CD4-positive, alpha-beta T cell treated with Interleukin-6 at 100 ng/mL for 8 hours (primary cell): ENCODE results near the gene GLG1.
"Not testable (repeated sequence)": the region's sequence is repeated elsewhere in the genome, so short reads cannot be mapped to it uniquely, and the experiment has no call there.

Experiments
- DNase-seq: peaks from one replicate; pipeline ENCODE4 v3.0.0-alpha.2; 2020; ENCODE audit warnings: mixed read lengths, low spot score

The GLG1 gene

DNA sequence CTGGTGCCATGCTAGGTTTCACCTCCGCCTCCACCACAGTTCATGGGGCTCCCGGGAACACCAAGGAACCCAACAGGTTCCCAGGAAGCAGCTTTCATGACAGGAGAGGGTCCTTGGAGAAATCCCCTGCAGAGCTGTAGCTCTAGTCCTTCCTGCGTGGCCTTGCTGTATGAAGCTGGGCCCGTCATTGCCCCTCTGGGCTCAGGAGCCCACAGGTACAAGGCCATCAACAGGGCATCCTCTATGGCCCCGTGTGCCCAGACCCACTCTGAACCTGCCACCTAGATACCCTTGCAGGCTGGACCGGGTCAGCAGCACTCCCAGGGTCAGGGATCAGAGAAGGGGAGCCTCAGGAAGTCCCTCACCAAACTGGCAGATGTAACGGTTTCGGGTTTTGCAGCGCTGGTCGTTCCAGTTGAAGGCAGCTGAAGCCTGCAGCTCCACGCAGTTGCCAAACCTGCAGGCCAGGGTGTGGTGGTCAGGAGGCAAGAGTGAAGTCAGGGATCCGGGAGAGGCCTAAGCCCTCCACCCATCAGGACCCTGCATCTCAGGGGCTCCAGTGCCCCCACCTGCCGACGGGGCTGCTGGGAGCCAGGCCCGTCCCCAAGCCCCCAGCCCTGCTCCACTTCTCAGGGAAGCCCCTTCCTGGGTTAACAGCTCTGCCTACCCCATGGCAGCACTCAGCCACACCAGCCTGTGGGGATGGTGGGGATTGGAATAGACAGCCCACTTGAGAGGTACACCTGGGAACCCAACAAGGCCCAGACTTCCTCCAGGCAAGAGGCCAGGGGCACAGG is 197.5 kb downstream of the GLG1 start:
- DNase-seq, result not testable (repeated sequence)

DNA sequence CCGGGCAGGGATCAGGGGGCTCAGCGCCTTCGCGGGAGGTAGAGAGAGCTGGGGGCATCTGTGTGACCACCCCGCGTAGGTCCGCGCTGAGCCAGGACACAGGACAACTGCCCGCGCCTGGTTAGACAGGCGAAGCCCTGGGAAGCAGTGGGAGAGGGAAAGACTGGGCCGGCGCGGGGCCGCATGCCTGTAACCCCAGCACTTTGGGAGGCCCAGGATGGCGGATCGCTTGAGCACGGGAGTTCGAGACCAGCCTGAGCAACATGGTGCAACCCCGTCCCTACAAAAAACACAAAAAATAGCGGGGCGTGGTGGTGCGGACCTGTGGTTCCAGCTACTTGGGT is 199.6 kb downstream of the GLG1 start:
- DNase-seq, result not testable (repeated sequence)

DNA sequence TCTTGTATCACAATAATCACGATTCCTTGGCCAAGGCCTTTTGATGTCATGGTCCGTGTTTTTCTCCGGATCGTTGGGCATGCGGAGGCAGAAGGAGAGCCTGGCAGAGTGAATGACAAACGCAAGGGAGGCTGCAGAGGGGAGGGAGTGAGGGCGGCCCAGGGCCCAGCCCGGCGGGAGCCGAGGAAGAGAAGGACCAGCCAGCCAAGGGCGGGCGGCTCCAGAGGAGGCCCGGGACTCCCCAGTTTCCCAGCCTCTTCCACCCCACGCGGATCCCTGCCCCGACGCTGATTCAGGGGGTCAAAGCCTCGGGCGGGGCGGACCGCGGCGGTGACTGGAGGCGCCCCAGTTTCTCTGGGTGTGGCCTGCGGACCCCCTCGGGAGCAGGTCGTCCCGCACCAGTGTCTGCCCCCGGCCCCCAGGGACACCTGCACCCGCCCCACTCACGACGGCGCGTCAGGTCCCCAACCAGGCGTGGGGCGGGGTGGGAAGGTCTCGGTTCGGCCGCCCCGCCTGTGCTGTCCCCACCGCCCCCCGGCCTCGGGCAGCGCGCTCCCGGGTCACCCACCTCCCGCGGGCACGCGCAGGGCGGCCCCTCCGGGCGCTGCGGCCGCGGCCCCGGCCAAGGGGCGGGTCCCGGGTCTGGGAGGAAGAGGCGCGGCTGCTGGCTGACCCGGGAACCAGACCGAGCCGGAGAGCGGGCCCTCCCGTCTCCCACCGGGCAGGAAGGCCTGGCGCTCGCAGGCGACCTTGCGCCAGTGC is 200.1 kb downstream of the GLG1 start:
- DNase-seq, result not testable (repeated sequence)

DNA sequence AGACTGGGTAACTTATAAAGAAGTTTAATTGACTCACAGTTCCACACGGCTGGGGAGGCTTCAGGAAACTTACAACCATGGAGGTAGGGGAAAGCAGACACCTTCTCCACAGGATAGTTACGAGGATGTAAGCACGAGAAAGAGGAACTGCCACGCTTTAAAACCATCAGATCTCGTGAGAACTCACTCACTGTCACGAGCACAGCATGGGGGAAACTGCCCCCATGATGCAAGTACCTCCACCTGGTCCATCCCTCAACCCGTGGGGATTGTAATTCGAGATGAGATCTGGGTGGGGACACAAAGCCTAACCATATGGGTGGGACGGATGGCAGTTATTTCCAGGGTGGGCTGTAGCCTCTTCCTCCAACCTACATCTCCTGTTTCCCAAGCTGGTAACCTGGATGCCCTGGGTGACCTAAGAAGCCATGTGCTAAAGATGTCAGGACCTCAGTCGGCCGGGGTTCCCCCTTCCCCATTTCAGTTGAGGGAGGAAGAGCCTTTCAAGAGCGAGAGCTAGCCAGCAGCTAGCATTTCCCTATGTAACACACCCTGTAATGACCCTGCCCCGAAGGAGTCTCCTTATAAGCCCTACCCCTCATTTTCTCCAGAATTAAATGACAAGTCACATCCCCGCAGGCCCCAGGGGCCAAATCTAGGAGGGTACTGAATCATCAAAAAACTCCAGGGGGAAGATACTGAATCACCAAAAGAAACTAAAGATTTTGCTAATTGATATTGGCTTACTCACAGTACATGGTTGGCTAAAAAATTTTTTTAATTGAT is 202.6 kb downstream of the GLG1 start:
- DNase-seq, result not testable (repeated sequence)

DNA sequence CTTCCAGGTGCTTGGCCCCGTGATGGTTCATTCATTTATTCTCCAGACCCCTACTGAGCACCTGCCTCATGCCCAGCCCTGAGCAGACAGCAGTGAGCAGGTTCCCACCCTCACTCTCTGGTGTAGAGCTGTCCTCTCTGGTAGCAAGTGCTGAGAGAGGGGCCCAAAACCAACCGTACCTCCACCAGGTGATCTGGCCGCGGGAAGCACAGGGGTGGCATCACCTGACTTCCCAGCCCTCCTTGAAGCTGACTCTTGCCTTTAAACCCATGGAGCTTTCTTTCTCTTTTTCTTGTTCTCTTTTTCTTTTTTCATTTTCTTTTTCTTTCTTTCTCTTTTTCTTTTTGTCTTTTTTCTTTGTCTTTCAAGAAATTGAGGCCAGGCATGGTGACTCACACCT is 206.7 kb downstream of the GLG1 start:
- DNase-seq, result not testable (repeated sequence)

DNA sequence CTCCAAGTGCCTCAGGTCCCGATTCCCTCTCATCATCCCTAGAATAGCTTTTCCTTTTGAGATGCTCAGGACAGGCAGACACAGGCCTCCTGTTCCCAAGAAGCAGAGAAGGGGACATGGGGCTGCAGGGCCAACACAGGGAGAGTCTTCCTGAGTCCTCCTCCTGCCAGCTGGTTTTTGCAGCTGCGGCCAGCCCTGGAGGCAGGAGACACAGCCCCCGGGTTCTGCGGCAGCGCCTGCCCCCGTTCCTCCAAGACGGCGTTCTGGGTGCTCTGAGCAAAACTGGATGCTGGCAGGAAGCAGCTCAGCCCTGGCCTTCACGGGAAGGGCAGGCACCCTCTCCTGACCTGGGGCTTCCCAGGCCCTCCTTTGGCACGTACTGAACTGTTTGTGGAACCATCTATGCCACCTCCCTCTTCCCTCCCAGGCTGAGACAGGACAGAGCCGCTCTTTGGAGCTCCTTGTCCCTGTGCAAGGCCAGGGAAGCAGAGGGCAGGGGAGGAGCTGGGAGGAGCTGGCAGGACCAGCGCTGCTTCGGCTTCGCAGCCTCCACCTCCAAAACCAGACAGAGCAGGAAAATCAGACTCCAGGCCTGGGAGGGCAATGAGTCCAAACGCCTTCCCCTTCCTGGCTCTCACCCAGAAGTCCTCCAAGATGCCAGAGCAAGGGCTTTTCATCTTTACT is 208.6 kb downstream of the GLG1 start:
- DNase-seq, result not testable (repeated sequence)
